GM18868 (cell line): ENCODE measurements around the gene SEPTIN5.
"Not testable (repeated sequence)": the region's sequence is repeated elsewhere in the genome, so short reads cannot be mapped to it uniquely, and the experiment has no call there.

ENCODE experiments used
- ATAC-seq: cut with Tn5 transposase; IDR thresholded peaks from one replicate; pipeline ENCODE4 v1.9.1; 2021; ENCODE audit warnings: mild to moderate bottlenecking, moderate library complexity; ENCODE audit not compliant: unreplicated experiment

SEPTIN5 gene

GRCh38 chr22:19720150-19720827 lies 6.0 kb downstream of the SEPTIN5 start:
- no peak for ATAC-seq

- no peak for ATAC-seq
These were observed 6.7 kb downstream of the SEPTIN5 start for GRCh38 chr22:19720999-19721329.

- no peak for ATAC-seq
These were observed 7.3 kb downstream of the SEPTIN5 start for GRCh38 chr22:19721330-19722177.

GRCh38 chr22:19722178-19722981 lies 8.1 kb downstream of the SEPTIN5 start:
- no peak for ATAC-seq

- no peak for ATAC-seq
These were observed 8.6 kb downstream of the SEPTIN5 start for GRCh38 chr22:19722982-19723231.

GRCh38 chr22:19723232-19723982 lies 9.1 kb downstream of the SEPTIN5 start, which contains the start of gene GP1BB:
GP1BB (plus strand) TSS chr22:19723539; CDS start chr22:19723570, 31 bp downstream.
- ATAC-seq: no peak

GRCh38 chr22:19723983-19724827 lies 9.9 kb downstream of the SEPTIN5 start:
- no peak for ATAC-seq

- no peak for ATAC-seq
These were observed 10.8 kb downstream of the SEPTIN5 start for GRCh38 chr22:19724927-19725661.

GRCh38 chr22:19726064-19726788 lies 11.9 kb downstream of the SEPTIN5 start:
- not testable (repeated sequence) for ATAC-seq

GRCh38 chr22:19727310-19728150 lies 13.2 kb downstream of the SEPTIN5 start:
- ATAC-seq: no peak

GRCh38 chr22:19728271-19728670 lies 14.0 kb downstream of the SEPTIN5 start:
- ATAC-seq: no peak

- ATAC-seq: no peak
These were observed 14.5 kb downstream of the SEPTIN5 start for GRCh38 chr22:19728836-19729235.

GRCh38 chr22:19729507-19729906 lies 15.2 kb downstream of the SEPTIN5 start:
- ATAC-seq: no peak

- no peak for ATAC-seq
These were observed 15.9 kb downstream of the SEPTIN5 start for GRCh38 chr22:19730198-19730597.

GRCh38 chr22:19730655-19731360 lies 16.5 kb downstream of the SEPTIN5 start:
- no peak for ATAC-seq

GRCh38 chr22:19731361-19732135 lies 17.2 kb downstream of the SEPTIN5 start:
- ATAC-seq: no peak
